Body of pancreas (tissue), 4 donors: ENCODE data around the gene SLC25A15. TPM values are rescaled to one million over a fixed set of nuclear protein-coding genes. Genes with fewer than 3 reads are reported as not detected.

Source experiments
- ATAC-seq: fragments of 150-250 bp; one replicate; pipeline ENCODE4 v1.9.1; 2016
- DNase-seq, 4 donors: peaks; one replicate each; pipeline ENCODE4 v3.0.0-alpha.2; 2019
- H3K27ac ChIP-seq, 4 donors: fragments of 200-600 bp; sonication (generic); 1 replicate in 3 of 4; 2 replicates in 1 of 4; pipeline versions ENCODE4 v1.5.1 to v1.6.1; 2016 to 2019; ENCODE audit warnings: mild to moderate bottlenecking in 1 of 4, mixed read lengths in 1 of 4, moderate library complexity in 1 of 4
- H3K27me3 ChIP-seq, 2 donors: fragments of 200-600 bp; sonication (generic); one replicate each; pipeline ENCODE4 v1.6.0; 2016; ENCODE audit warnings: mild to moderate bottlenecking in 1 of 2
- H3K36me3 ChIP-seq, 2 donors: fragments of 200-600 bp; sonication (generic); replicated peaks in 1 of 2; 2 replicates each; pipeline ENCODE4 v1.5.1; 2016; ENCODE audit warnings: low read depth in 2 of 2; ENCODE audit not compliant: insufficient read depth in 1 of 2
- H3K4me1 ChIP-seq: fragments of 200-600 bp; sonication (generic); one replicate; pipeline ENCODE4 v1.6.0; 2016
- H3K4me3 ChIP-seq, 2 donors: fragments of 200-600 bp; sonication (generic); 1 replicate in 1 of 2; 2 replicates in 1 of 2; pipeline ENCODE4 v1.5.1; 2016 to 2019
- H3K9me3 ChIP-seq, 3 donors: fragments of 200-600 bp; sonication (generic); 1 replicate in 2 of 3; 2 replicates in 1 of 3; pipeline ENCODE4 v1.5.1; 2016
- CTCF ChIP-seq, 7 experiments: fragments of 450-650 bp in 4 of 7; fragments of 200-600 bp in 3 of 7; sonication (generic) in 3 of 7; IDR thresholded peaks; one replicate each; pipeline ENCODE4 v1.5.1; 2016 to 2019; ENCODE audit warnings: antibody characterized with exemption in 7 of 7
- POLR2A ChIP-seq, 3 donors: fragments of 450-650 bp; IDR thresholded peaks; one replicate each; pipeline ENCODE4 v1.6.1; 2016; ENCODE audit warnings: antibody characterized with exemption in 3 of 3, mild to moderate bottlenecking in 2 of 3
- WGBS, 2 donors: methylation state at CpG; one replicate each; pipeline ENCODE4 v1.1.5; 2017; 5-methylcytosine and 5-hydroxymethylcytosine counted together
- intact Hi-C: fragments of 100-400 bp; cut with DNase I; formaldehyde crosslinking; loops from one replicate; pipeline ENCODE4 v1.15.1; 2023
- total RNA-seq, 2 donors: library from RNA; depleted of rRNA; stranded (reverse); fragments of >200 nt; gene quantifications; one replicate each; pipeline ENCODE4 v1.1.0, GENCODE V29; 2016

Gene SLC25A15
- total RNA-seq, 2 donors from 2014 or later: 4.6 to 27.8 TPM

- Histone ChIP-seq H3K36me3 (no peaks in the 10 kb centered on the region), H3K4me1 (peaks cover 5% of the 10 kb centered on the region), H3K4me3 (no peak overlapping the region), H3K9me3 (no peaks in the 10 kb centered on the region), H3K27me3 (no peaks in the 10 kb centered on the region), H3K27ac (no peak overlapping the region)
- TF ChIP-seq CTCF (IDR thresholded peaks at IDR 0.05) (no peak), POLR2A (IDR thresholded peaks at IDR 0.05) (no peak)
- intact Hi-C loops: no loop called here
- 56 to 74% methylated on average over 7 of the region's 7 CpGs for WGBS, 2 donors
- DNase-seq (no peak), ATAC-seq (no peak)
Observed at GRCh38 chr13:40776232-40776631, 13.2 kb upstream of the SLC25A15 start.

GRCh38 chr13:40776681-40777165, 12.7 kb upstream of the SLC25A15 start:
- Histone ChIP-seq H3K9me3 (no peaks in the 10 kb centered on the region), H3K27me3 (no peaks in the 10 kb centered on the region), H3K4me3 (no peak overlapping the region), H3K27ac (peak overlapping the region in 1 of 4 donors; percentile 58), H3K4me1 (peaks cover 4% of the 10 kb centered on the region), H3K36me3 (no peaks in the 10 kb centered on the region)
- WGBS, 2 donors: 30 to 33% methylated on average over 7 of the region's 7 CpGs
- TF ChIP-seq POLR2A (IDR thresholded peaks at IDR 0.05) (no peak), CTCF (IDR thresholded peaks at IDR 0.05) (no peak)
- intact Hi-C loops: no loop called here
- DNase-seq: peak in 1 of 4 donors; percentile 41
- ATAC-seq: no peak

- H3K4me1 ChIP-seq: no peaks in the 10 kb centered on the region
- DNase-seq (peak; percentile 40 to 62 (median 52)), ATAC-seq (peak; percentile 88)
- H3K27me3 ChIP-seq: no peaks in the 10 kb centered on the region
- 8 to 9% methylated on average over 7 of the region's 7 CpGs for WGBS, 2 donors
- peak overlapping the region in 1 of 4 donors; percentile 58 for H3K27ac ChIP-seq
- intact Hi-C loops: no loop called here
- no peaks in the 10 kb centered on the region for H3K36me3 ChIP-seq
- TF ChIP-seq POLR2A (IDR thresholded peaks at IDR 0.05) (no peak), CTCF (IDR thresholded peaks at IDR 0.05) (peak; percentile 37 to 80 (median 76))
- H3K4me3 ChIP-seq: no peak overlapping the region
- no peaks in the 10 kb centered on the region for H3K9me3 ChIP-seq
Observed at GRCh38 chr13:40777166-40777808, 12.1 kb upstream of the SLC25A15 start.

GRCh38 chr13:40777809-40778175, 11.6 kb upstream of the SLC25A15 start:
- H3K4me1 ChIP-seq: no peaks in the 10 kb centered on the region
- TF ChIP-seq POLR2A (IDR thresholded peaks at IDR 0.05) (no peak), CTCF (IDR thresholded peaks at IDR 0.05) (no peak)
- DNase-seq (no peak), ATAC-seq (peak; percentile 3)
- WGBS, 2 donors: 26 to 31% methylated on average over 3 of the region's 3 CpGs
- H3K9me3 ChIP-seq: no peaks in the 10 kb centered on the region
- no peak overlapping the region for H3K27ac ChIP-seq
- no peak overlapping the region for H3K4me3 ChIP-seq
- no peaks in the 10 kb centered on the region for H3K27me3 ChIP-seq
- intact Hi-C loops: no loop called here
- no peaks in the 10 kb centered on the region for H3K36me3 ChIP-seq

GRCh38 chr13:40779049-40779448, 10.4 kb upstream of the SLC25A15 start:
- Histone ChIP-seq H3K4me1 (no peaks in the 10 kb centered on the region), H3K27me3 (no peaks in the 10 kb centered on the region), H3K9me3 (no peaks in the 10 kb centered on the region), H3K36me3 (no peaks in the 10 kb centered on the region), H3K27ac (no peak overlapping the region), H3K4me3 (no peak overlapping the region)
- no peak for TF ChIP-seq CTCF (IDR thresholded peaks at IDR 0.05)
- no peak for TF ChIP-seq POLR2A (IDR thresholded peaks at IDR 0.05)
- WGBS, 2 donors: 30 to 51% methylated on average over 4 of the region's 4 CpGs
- intact Hi-C loops: no loop called here
- ATAC-seq: no peak
- DNase-seq: no peak
